Activated T-cell treated with anti-CD3 and anti-CD28 coated beads, Interleukin-2, amount 50 U/mL, for 48 hours (primary cell): ENCODE results near the gene SENP8.

Experiments used
- DNase-seq, 2 experiments: peaks; one replicate each; pipeline ENCODE4 v3.0.0-alpha.2; 2020

The SENP8 gene

GRCh38 chr15:72176159-72176558 lies 58.0 kb downstream of the SENP8 start:
- DNase-seq = no peak

GRCh38 chr15:72176743-72177142 lies 58.5 kb downstream of the SENP8 start:
- DNase-seq = no peak

- no peak for DNase-seq
Observed at GRCh38 chr15:72178976-72179585, 60.9 kb downstream of the SENP8 start.

- peak in 1 of 2 experiments; percentile 7 for DNase-seq
Observed at GRCh38 chr15:72179950-72180581, 61.9 kb downstream of the SENP8 start.

- DNase-seq = no peak
Observed at GRCh38 chr15:72180761-72181324, 62.6 kb downstream of the SENP8 start.

- DNase-seq = no peak
Observed at GRCh38 chr15:72182244-72182643, 64.0 kb downstream of the SENP8 start.

- no peak for DNase-seq
Observed at GRCh38 chr15:72182673-72183072, 64.5 kb downstream of the SENP8 start.

GRCh38 chr15:72183781-72184164 lies 65.6 kb downstream of the SENP8 start:
- no peak for DNase-seq

- DNase-seq = no peak
Observed at GRCh38 chr15:72184165-72184811, 66.1 kb downstream of the SENP8 start.

GRCh38 chr15:72189250-72189902 lies 71.2 kb downstream of the SENP8 start:
- no peak for DNase-seq

GRCh38 chr15:72192416-72192815 lies 74.2 kb downstream of the SENP8 start:
- DNase-seq = no peak
